T-cell (primary cell): Measurements from ENCODE around the gene HSD11B2. TPM values are rescaled to one million over a fixed set of nuclear protein-coding genes. Genes with fewer than 3 reads are reported as not detected.

ENCODE experiments used
- ATAC-seq, 4 experiments: fragments of 200-7000 bp in 3 of 4; fragments of 150-1000 bp in 1 of 4; cut with Tn5 transposase; replicated peaks in 1 of 4; 1 replicate in 3 of 4; 2 replicates in 1 of 4; pipeline ENCODE4 v1.10.0; 2021; ENCODE audit warnings: moderate library complexity in 3 of 4, mild to moderate bottlenecking in 2 of 4, moderate number of reproducible peaks in 1 of 4
- CTCF ChIA-PET, 2 donors: fragments of 300-600 bp; sonication (Branson Sonifier 250); formaldehyde crosslinking; loops; one replicate each; lab custom pipeline; 2022; ENCODE audit warnings: antibody characterized with exemption in 2 of 2; lab: Charles Lee
- POLR2A ChIA-PET, 2 donors: fragments of 300-600 bp; sonication (Branson Sonifier 250); formaldehyde crosslinking; loops; one replicate each; lab custom pipeline; 2022; ENCODE audit warnings: antibody characterized with exemption in 2 of 2; lab: Charles Lee
- DNase-seq, 35 experiments: peaks; one replicate each; pipeline versions ENCODE4 v3.0.0 to v3.0.0-alpha.2; 2013 to 2023
- H3K27ac ChIP-seq: one replicate; pipeline ENCODE4 v1.5.1; 2013; ENCODE audit warnings: low read length
- H3K27me3 ChIP-seq, 2 experiments: replicated peaks in 1 of 2; 1 replicate in 1 of 2; 2 replicates in 1 of 2; pipeline versions ENCODE4 v1.6.1 to v1.7.0; 2013; ENCODE audit warnings: low read length in 1 of 2, mixed read lengths in 1 of 2; ENCODE audit not compliant: control insufficient read depth in 2 of 2, insufficient read depth in 2 of 2; ENCODE audit errors: extremely low read depth in 1 of 2
- H3K36me3 ChIP-seq, 2 donors: 1 replicate in 1 of 2; 2 replicates in 1 of 2; pipeline versions ENCODE4 v1.6.1 to v1.7.0; 2013; ENCODE audit warnings: low read length in 1 of 2; ENCODE audit not compliant: control insufficient read depth in 2 of 2, insufficient read depth in 1 of 2; ENCODE audit errors: extremely low read depth in 1 of 2
- H3K4me1 ChIP-seq, 2 experiments: 1 replicate in 1 of 2; 2 replicates in 1 of 2; pipeline versions ENCODE4 v1.6.1 to v1.7.0; 2013; ENCODE audit warnings: low read length in 2 of 2, mixed read lengths in 1 of 2; ENCODE audit not compliant: insufficient read depth in 2 of 2, control insufficient read depth in 1 of 2; ENCODE audit errors: extremely low read depth in 1 of 2
- H3K4me3 ChIP-seq, 2 donors: 1 replicate in 1 of 2; 2 replicates in 1 of 2; pipeline versions ENCODE4 v1.5.1 to v1.7.0; 2013; ENCODE audit warnings: mild to moderate bottlenecking in 2 of 2, low read length in 1 of 2, moderate library complexity in 1 of 2; ENCODE audit not compliant: control insufficient read depth in 1 of 2; ENCODE audit errors: extremely low read depth in 1 of 2
- H3K9me3 ChIP-seq: 2 replicates; pipeline ENCODE4 v1.7.0; 2013
- H3K27ac Mint-ChIP-seq, 2 donors: one replicate each; pipeline ENCODE4 v1.8.0; 2020 to 2021; ENCODE audit warnings: mild to moderate bottlenecking in 2 of 2, mixed read lengths in 2 of 2
- H3K27me3 Mint-ChIP-seq, 2 donors: one replicate each; pipeline ENCODE4 v1.8.0; 2021 to 2022; ENCODE audit warnings: mixed read lengths in 2 of 2
- H3K36me3 Mint-ChIP-seq: one replicate; pipeline ENCODE4 v1.8.0; 2021; ENCODE audit warnings: mixed read lengths
- H3K4me1 Mint-ChIP-seq, 3 donors: one replicate each; pipeline ENCODE4 v1.8.0; 2020 to 2022; ENCODE audit warnings: mixed read lengths in 3 of 3, mild to moderate bottlenecking in 1 of 3
- H3K4me3 Mint-ChIP-seq, 3 donors: one replicate each; pipeline ENCODE4 v1.8.0; 2020 to 2022; ENCODE audit warnings: mild to moderate bottlenecking in 3 of 3, mixed read lengths in 3 of 3, moderate library complexity in 3 of 3
- H3K9me3 Mint-ChIP-seq, 3 donors: one replicate each; pipeline ENCODE4 v1.8.0; 2020 to 2022; ENCODE audit warnings: mixed read lengths in 3 of 3
- WGBS: methylation state at CpG from one replicate; pipeline ENCODE4 v1.1.5; 2013; ENCODE audit warnings: missing lambda C conversion rate; ENCODE audit not compliant: insufficient coverage; 5-methylcytosine and 5-hydroxymethylcytosine counted together
- total RNA-seq, 35 experiments: library from RNA in 6 of 35; stranded (reverse) in 6 of 35; fragments of 120-200 nt in 1 of 35; gene quantifications; one replicate each; pipeline versions ENCODE4 v1.2.1 to v1.2.4 and lab custom pipeline; 2013 to 2026

Gene HSD11B2
- total RNA-seq, 5 donors from 2014 or later (not counting 1 experiment from before 2014, with no cell fraction given), result 0.20 to 0.32 (median 0.29) TPM; not detected in 2

DNA sequence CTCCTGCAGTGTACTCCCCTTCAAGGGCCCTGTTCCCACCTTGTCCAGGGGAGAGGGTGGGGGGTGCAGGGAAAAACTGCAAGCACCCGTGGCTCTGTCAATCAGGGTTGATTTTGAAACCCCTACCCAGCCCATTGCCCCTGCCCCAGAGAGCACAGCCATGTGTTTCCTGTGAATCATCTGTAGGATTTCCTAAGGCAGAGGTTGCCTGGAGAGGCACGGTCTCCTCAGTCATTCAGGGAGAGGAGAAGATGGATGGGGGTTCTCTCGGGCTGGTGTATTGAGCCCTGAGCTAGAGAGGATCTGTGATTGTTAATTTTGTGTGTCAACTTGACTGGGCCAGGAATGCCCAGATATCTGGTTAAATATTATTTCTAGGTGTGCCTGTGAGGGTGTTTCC, 55.9 kb downstream of the HSD11B2 start:
- Mint-ChIP-seq H3K4me1 (peaks cover 16 to 43% (median 28%) of the 10 kb centered on the region in 3 donors), H3K27me3 (no peaks in the 10 kb centered on the region), H3K27ac (peak overlapping the region in 1 of 2 donors; percentile 11), H3K4me3 (no peak overlapping the region), H3K9me3 (no peaks in the 10 kb centered on the region), H3K36me3 (peaks cover 12% of the 10 kb centered on the region)
- no peaks in the 10 kb centered on the region for H3K27me3 ChIP-seq
- ATAC-seq, result no peak
- no peak overlapping the region for H3K4me3 ChIP-seq
- WGBS, result 71% methylated on average over 1 of the region's 3 CpGs
- no peaks in the 10 kb centered on the region for H3K9me3 ChIP-seq
- ChIA-PET CTCF (no interaction called here), POLR2A (no interaction called here)
- peaks cover 12 to 33% of the 10 kb centered on the region in 2 donors for H3K36me3 ChIP-seq
- peaks cover 2 to 29% of the 10 kb centered on the region in 2 experiments for H3K4me1 ChIP-seq
- H3K27ac ChIP-seq, result no peak overlapping the region
- DNase-seq, result no peak

Other genes with a start within 250 kb of the HSD11B2 start
- gene MATCAP1, start 247.2 kb upstream of the HSD11B2 start, total RNA-seq, result 10 to 100 TPM; 11.3 to 16.5 (median 14.8) TPM
- gene EXOC3L1, start 241.0 kb upstream of the HSD11B2 start, total RNA-seq, result under 1 TPM in 1 of 5 donors, not detected in 4; 0.25 TPM
- 10 to 100 TPM; 59.4 to 97.1 (median 83.1) TPM for gene E2F4, start 239.0 kb upstream of the HSD11B2 start, total RNA-seq
- 10 to 100 TPM in 1 of 5 donors, 1 to 10 TPM in 4; 3.8 to 11.7 (median 8.8) TPM for gene ELMO3, start 232.0 kb upstream of the HSD11B2 start, total RNA-seq
- gene TMEM208, start 204.0 kb upstream of the HSD11B2 start, total RNA-seq, result 10 to 100 TPM; 28.5 to 40.3 (median 34.8) TPM
- gene FHOD1, start 183.6 kb upstream of the HSD11B2 start, total RNA-seq, result 10 to 100 TPM; 31.0 to 92.5 (median 66.2) TPM
- gene SLC9A5, start 182.1 kb upstream of the HSD11B2 start, total RNA-seq, result 1 to 10 TPM; 1.4 to 2.3 (median 2.2) TPM
- gene PLEKHG4, start 151.6 kb upstream of the HSD11B2 start, total RNA-seq, result 10 to 100 TPM; 19.4 to 27.5 (median 24.9) TPM
- gene KCTD19, start 104.4 kb upstream of the HSD11B2 start, total RNA-seq, result not detected
- gene LRRC36, start 104.3 kb upstream of the HSD11B2 start, total RNA-seq, result not detected
- gene TPPP3, start 37.6 kb upstream of the HSD11B2 start, total RNA-seq, result under 1 TPM in 2 of 5 donors, not detected in 3; 0.18 to 0.23 TPM
- under 1 TPM in 4 of 5 donors, not detected in 1; 0.26 to 0.85 (median 0.47) TPM for gene ZDHHC1, start 14.6 kb upstream of the HSD11B2 start, total RNA-seq
- 10 to 100 TPM; 41.5 to 49.6 (median 45.8) TPM for gene ATP6V0D1, start 50.0 kb downstream of the HSD11B2 start, total RNA-seq
- gene AGRP, start 52.4 kb downstream of the HSD11B2 start, total RNA-seq, result not detected
- 10 to 100 TPM; 33.9 to 60.7 (median 52.4) TPM for gene RIPOR1, start 97.7 kb downstream of the HSD11B2 start, total RNA-seq
- 10 to 100 TPM; 55.3 to 69.0 (median 64.0) TPM for gene CTCF, start 131.4 kb downstream of the HSD11B2 start, total RNA-seq
- 100 to 1,000 TPM; 150 to 271 (median 243) TPM for gene CARMIL2, start 214.0 kb downstream of the HSD11B2 start, total RNA-seq
- 10 to 100 TPM; 24.5 to 62.6 (median 53.6) TPM for gene ACD, start 229.1 kb downstream of the HSD11B2 start, total RNA-seq
- gene PARD6A, start 229.8 kb downstream of the HSD11B2 start, total RNA-seq, result 10 to 100 TPM in 1 of 5 donors, 1 to 10 TPM in 4; 2.9 to 10.6 (median 7.6) TPM
- 10 to 100 TPM in 3 of 5 donors, 1 to 10 TPM in 2; 4.2 to 12.1 (median 10.1) TPM for gene ENKD1, start 235.6 kb downstream of the HSD11B2 start, total RNA-seq
- 1 to 10 TPM; 1.9 to 6.7 (median 5.4) TPM for gene C16orf86, start 235.7 kb downstream of the HSD11B2 start, total RNA-seq